GM10266 (cell line): Measurements from ENCODE around the gene CACNA1D.
"Not testable (repeated sequence)": the region's sequence is repeated elsewhere in the genome, so short reads cannot be mapped to it uniquely, and the experiment has no call there.

ENCODE experiments used
- DNase-seq: peaks from one replicate; pipeline ENCODE4 v3.0.0; 2012; ENCODE audit errors: extremely low spot score
- TF ChIP-seq, protein P1 (sequence below): IDR thresholded peaks from 2 replicates; pipeline ENCODE4 v1.5.1; 2012; ENCODE audit warnings: mild to moderate bottlenecking, low read depth; ENCODE audit not compliant: control insufficient read depth, insufficient read depth; ENCODE audit errors: missing control alignments

The CACNA1D gene

DNA sequence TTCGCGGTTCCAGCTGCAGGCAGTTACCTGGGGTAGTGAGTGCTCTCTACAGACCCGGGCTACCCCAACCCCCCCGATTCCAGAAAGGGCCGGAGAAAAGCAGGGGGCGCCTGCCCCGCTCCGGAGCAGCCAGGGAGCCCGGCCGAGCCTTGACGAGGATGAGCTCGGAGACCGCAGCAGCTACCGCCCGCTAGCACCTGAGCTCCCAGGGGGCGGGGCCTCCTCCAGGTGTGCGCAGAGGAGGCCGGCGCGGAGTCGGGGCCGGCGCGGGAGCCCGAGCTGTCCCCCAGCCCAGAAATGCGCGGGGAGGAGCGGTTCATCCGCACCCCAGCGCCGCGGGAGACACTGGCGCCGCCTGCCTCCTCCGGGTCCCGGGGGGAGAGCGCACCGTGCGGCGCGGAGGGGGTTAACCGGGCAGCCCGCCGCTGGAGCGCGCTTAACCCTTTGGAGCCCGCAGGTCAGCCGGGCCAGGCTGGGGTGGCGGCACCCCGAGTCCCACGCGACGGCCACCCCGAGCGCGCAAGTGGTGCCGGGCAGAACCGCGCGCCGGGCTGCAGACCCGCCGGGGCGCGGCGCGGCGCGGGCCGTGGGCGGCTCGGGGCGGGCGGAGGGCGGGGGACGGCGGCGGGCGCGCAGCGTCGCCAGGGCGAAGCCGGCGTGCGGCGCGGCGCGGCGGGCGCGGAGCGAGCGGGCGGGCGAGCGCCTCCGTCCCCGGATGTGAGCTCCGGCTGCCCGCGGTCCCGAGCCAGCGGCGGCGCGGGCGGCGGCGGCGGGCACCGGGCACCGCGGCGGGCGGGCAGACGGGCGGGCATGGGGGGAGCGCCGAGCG is at the start of gene CACNA1D:
TSS of gene CACNA1D (plus strand) at position 649 of the 829 bp plus-strand sequence. CDS start 556 bp downstream, outside the sequence.
- TF ChIP-seq, protein P1, sequence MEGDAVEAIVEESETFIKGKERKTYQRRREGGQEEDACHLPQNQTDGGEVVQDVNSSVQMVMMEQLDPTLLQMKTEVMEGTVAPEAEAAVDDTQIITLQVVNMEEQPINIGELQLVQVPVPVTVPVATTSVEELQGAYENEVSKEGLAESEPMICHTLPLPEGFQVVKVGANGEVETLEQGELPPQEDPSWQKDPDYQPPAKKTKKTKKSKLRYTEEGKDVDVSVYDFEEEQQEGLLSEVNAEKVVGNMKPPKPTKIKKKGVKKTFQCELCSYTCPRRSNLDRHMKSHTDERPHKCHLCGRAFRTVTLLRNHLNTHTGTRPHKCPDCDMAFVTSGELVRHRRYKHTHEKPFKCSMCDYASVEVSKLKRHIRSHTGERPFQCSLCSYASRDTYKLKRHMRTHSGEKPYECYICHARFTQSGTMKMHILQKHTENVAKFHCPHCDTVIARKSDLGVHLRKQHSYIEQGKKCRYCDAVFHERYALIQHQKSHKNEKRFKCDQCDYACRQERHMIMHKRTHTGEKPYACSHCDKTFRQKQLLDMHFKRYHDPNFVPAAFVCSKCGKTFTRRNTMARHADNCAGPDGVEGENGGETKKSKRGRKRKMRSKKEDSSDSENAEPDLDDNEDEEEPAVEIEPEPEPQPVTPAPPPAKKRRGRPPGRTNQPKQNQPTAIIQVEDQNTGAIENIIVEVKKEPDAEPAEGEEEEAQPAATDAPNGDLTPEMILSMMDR = no peak
- DNase-seq = peak; percentile 49

DNA sequence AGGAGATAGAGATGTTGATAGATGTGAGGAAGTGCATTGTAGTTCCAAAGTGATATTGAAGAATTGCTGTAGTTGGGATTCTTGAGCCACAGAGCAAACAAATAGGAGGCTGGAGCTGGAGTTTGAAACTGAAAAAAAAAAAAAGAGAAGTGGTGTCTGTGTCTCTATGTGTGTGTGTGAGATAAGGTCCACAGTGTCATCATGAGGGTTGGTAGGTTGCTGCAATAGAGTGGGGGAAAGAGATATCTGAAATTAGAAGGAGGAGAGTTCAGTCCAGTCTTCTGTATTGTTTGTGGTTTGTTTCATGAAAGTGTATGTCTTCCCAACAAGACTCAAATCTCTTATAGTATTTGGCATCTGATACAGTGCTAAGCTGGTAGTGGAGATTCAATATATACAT is 37.3 kb upstream of the CACNA1D start:
- no peak for DNase-seq
- TF ChIP-seq, protein P1 = no peak

DNA sequence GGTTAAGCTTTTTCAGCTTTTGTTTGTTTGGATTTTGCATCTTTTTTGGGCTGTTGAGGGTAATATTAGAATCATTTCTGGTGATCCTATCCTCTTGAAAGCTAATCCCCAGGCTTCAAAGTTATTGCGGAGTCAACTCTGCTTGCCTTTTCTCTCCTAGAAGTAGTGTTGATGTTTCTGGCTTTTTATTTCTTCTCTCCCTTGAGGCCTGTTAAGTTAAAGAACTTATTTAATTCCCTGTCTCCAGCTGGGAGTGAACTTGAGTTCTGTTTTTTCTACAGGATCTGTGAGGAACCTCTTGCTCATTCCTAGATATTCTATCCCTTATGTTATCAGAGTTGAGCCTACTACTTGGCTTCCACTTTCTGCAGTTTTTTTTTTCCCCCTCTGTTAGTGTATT is 34.1 kb upstream of the CACNA1D start:
- TF ChIP-seq, protein P1 = no peak
- DNase-seq = no peak

DNA sequence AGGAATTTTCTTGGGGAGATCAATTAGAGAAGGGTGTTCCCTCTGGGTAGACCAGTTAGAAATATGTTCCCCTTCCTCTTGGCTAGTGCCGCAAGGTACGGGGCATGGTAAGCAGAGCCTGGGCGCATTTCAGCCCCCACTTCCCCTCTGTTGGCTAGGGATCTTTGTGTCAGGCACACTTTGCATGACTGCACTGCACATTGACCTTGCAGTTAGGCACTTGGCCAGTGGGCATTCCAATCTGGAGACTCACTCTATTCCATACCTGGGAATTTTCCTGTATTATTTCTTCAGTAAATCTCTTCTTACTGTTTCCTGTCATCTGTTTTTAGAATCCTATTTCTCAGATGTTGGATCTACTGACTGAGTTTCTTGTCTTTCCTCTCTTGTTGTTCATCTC is 30.0 kb upstream of the CACNA1D start:
- no peak for DNase-seq
- TF ChIP-seq, protein P1 = no peak

DNA sequence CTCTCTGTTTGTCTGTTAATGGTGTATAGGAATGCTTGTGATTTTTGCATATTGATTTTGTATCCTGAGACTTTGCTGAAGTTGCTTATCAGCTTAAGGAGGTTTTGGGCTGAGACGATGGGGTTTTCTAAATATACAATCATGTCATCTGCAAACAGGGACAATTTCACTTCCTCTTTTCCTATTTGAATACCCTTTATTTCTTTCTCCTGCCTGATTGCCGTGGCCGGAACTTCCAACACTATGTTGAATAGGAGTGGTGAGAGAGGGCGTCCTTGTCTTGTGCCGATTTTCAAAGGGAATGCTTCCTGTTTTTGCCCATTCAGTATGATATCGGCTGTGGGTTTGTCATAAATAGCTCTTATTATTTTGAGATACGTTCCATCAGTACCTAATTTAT is 24.7 kb upstream of the CACNA1D start:
- DNase-seq = not testable (repeated sequence)

DNA sequence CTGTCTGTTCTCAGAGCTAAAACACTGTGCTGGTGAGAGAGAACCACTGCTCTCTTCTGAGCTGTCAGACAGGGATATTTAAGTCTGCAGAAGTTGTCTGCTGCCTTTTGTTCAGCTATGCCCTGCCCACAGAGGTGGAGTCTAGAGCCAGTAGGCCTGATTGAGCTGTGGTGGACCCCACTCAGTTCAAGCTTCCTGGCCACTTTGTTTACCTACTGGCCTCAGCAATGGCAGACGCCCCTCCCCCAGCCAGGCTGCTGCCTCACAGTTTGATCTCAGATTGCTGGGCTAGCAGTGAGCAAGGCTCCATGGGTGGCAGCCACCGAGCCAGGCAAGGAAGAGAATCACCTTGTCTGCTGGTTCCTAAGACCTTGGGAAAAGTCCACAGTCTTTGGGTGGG is 21.0 kb upstream of the CACNA1D start:
- TF ChIP-seq, protein P1 = no peak
- no peak for DNase-seq

DNA sequence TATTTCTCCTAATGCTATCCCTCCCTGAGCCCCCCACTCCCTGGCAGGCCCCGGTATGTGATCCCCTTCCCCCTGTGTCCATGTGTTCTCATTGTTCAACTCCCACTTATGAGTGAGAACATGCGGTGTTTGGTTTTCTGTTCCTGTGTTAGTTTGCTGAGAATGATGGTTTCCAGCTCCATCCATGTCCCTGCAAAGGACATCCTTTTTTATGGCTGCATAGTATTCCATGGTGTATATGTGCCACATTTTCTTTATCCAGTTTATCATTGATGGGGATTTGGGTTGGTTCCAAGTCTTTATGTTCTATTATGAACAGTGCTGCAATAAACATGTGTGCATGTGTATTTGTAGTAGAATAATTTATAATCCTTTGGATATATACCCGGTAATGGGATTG is 18.0 kb upstream of the CACNA1D start:
- DNase-seq = not testable (repeated sequence)

DNA sequence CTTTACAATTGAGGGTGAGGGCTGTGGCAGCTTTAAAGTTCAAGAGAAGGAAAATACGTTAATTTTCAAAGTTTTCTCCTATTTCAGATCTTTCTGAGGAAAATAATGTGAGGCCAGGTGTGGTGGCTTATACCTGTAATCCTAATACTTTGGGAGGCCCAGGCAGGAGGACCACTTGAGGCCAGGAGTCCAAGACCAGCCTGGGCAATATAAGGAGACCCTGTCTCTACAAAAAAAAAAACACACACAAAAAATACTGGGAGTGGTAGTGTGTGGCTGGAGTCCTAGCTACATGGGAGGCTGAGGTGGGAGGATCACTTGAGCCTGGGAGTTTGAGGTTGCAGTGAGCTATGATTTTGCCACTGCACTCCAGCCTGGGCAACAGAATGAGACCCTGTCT is 16.7 kb upstream of the CACNA1D start:
- not testable (repeated sequence) for DNase-seq
